22Rv1 (cell line): Measurements from ENCODE around the gene NEURL2.
A peak's percentile ranks its signal among the peaks of the same experiment; 100 is the strongest.

Source experiments
- H3K27ac ChIP-seq: fragments of 450-650 bp; 2 replicates; pipeline ENCODE4 v1.5.1; 2017
- CTCF ChIP-seq: fragments of 450-650 bp; IDR thresholded peaks from 2 replicates; pipeline ENCODE4 v1.5.1; 2017; ENCODE audit warnings: mild to moderate bottlenecking
- ZFX ChIP-seq: fragments of 450-650 bp; IDR thresholded peaks from 2 replicates; pipeline ENCODE4 v1.6.1; 2017; ENCODE audit warnings: antibody characterized with exemption, borderline replicate concordance

Gene NEURL2

DNA sequence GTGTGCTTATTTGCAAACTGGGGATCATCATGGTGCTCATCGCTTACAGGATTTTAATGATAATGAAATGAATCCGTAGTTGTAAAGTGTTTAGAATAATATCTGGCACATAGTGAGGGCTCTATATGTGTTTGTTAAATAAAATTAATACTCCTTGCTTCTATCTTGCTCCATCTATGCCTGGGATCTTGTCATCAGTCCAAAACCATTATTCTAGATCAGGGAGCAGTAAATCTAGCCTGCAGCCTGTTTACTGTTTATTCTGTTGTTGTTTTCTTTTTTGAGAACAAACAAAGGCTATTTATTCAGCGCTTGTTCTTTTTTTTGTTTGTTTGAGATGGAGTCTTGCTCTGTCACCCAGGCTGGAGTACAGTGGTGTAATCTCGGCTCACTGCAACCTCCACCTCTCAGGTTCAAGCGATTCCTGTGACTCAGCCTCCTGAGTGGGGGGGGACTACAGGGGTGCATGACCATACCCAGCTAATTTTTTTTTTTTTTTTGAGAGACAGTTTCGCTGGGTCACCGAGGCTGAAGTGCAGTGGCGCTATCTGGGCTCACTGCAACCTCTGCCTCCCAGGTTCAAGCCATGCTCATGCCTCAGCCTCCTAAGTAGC is 41.9 kb downstream of the NEURL2 start:
- peak overlapping the region; percentile 42 for H3K27ac ChIP-seq
- no peak for TF ChIP-seq ZFX

DNA sequence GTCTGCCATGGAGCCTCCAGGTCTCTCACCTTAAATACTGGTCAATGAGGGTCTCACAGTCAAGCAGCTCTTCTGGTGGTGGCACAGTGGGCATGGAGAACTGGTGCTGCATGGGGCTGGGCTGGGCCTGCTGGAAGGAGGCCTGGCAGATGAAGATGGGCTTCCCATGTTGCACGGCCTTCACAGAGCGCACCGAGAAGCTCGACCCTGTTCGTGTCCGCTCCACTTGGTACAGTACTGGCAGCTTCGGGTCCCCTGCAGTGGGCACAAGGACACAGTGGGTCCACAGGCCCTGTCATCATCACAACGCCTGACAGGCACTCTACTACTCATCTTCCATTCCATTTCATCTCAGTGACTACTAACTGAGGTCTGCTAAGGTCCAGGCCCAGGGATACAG is 42.6 kb downstream of the NEURL2 start:
- no peak for TF ChIP-seq CTCF
- TF ChIP-seq ZFX, result no peak
- peak overlapping the region; percentile 42 for H3K27ac ChIP-seq

- no peak overlapping the region for H3K27ac ChIP-seq
- no peak for TF ChIP-seq CTCF
These were observed 45.6 kb downstream of the NEURL2 start for GRCh38 chr20:45845452-45845851.

DNA sequence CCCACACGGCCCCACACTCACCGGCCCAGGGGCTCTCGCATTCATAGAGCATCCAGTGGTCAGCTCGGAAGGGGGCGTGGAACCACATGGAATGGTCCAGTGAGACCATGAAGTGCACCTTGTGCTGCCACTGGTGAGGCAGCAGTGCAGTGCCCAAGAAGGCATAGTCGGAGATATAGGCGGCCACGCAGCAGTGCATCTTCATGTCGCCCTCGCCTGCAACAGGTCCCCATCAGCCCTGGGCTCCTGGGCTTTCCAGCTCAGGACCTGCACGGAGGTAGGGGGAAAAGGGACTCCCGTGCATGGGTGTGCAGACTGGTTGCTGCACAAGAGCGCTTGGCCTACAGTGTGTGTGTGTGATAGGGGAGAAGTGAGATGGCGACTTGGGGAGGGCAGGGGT is 47.5 kb downstream of the NEURL2 start:
- TF ChIP-seq ZFX (no peak), CTCF (no peak)
- H3K27ac ChIP-seq, result no peak overlapping the region

GRCh38 chr20:45842169-45842812 is 48.7 kb downstream of the NEURL2 start:
- no peak overlapping the region for H3K27ac ChIP-seq
- TF ChIP-seq CTCF (no peak), ZFX (no peak)

- no peak overlapping the region for H3K27ac ChIP-seq
These were observed 49.4 kb downstream of the NEURL2 start for GRCh38 chr20:45841407-45842129.

DNA sequence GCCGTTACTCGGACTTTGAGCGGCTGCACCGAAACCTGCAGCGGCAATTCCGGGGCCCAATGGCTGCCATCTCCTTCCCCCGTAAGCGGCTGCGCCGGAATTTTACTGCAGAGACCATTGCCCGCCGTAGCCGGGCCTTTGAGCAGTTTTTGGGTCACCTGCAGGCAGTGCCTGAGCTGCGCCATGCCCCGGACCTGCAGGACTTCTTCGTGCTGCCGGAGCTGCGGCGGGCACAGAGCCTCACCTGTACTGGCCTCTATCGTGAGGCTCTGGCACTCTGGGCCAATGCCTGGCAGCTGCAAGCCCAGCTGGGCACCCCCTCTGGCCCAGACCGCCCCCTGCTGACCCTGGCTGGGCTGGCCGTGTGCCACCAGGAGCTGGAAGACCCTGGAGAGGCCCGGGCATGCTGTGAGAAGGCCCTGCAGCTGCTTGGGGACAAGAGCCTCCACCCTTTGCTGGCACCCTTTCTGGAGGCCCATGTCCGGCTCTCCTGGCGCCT is 50.3 kb downstream of the NEURL2 start:
- TF ChIP-seq CTCF (no peak), ZFX (no peak)
- no peak overlapping the region for H3K27ac ChIP-seq

More at GRCh38 chr20:45841407-45842129, 49.4 kb downstream of the NEURL2 start:
- TF ChIP-seq CTCF, result no peak
- TF ChIP-seq ZFX, result no peak
